Activated CD8-positive, alpha-beta memory T cell treated with anti-CD3 and anti-CD28 coated beads for 48 hours (primary cell): ENCODE results near the gene FAM161A.
"Not testable (repeated sequence)": the region's sequence is repeated elsewhere in the genome, so short reads cannot be mapped to it uniquely, and the experiment has no call there.

Experiments
- DNase-seq, 3 experiments: peaks; one replicate each; pipeline ENCODE4 v3.0.0-alpha.2; 2020; ENCODE audit warnings: low read depth in 2 of 3, low spot score in 2 of 3

The FAM161A gene

GRCh38 chr2:61845320-61845719 lies 8.5 kb downstream of the FAM161A start:
- no peak for DNase-seq

GRCh38 chr2:61841286-61841685 lies 12.6 kb downstream of the FAM161A start:
- DNase-seq: no peak

- no peak for DNase-seq
These were observed 19.0 kb downstream of the FAM161A start for GRCh38 chr2:61834893-61835292.

- DNase-seq: no peak
These were observed 19.9 kb downstream of the FAM161A start for GRCh38 chr2:61833971-61834370.

- no peak for DNase-seq
These were observed 21.5 kb downstream of the FAM161A start for GRCh38 chr2:61832183-61832841.

GRCh38 chr2:61822255-61822654 lies 31.6 kb downstream of the FAM161A start:
- no peak for DNase-seq

- no peak for DNase-seq
These were observed 37.1 kb downstream of the FAM161A start for GRCh38 chr2:61816480-61817355.

- DNase-seq: no peak
These were observed 39.2 kb downstream of the FAM161A start for GRCh38 chr2:61814539-61815160.

GRCh38 chr2:61813314-61813713 lies 40.5 kb downstream of the FAM161A start:
- not testable (repeated sequence) for DNase-seq

- DNase-seq: no peak
These were observed 42.0 kb downstream of the FAM161A start for GRCh38 chr2:61811821-61812220.

- not testable (repeated sequence) for DNase-seq
These were observed 43.7 kb downstream of the FAM161A start for GRCh38 chr2:61810203-61810602.

GRCh38 chr2:61808693-61809092 lies 45.2 kb downstream of the FAM161A start:
- not testable (repeated sequence) for DNase-seq

GRCh38 chr2:61807036-61807757 lies 46.7 kb downstream of the FAM161A start:
- DNase-seq: no peak

- DNase-seq: no peak
These were observed 51.3 kb downstream of the FAM161A start for GRCh38 chr2:61802548-61802947.

GRCh38 chr2:61799099-61799498 lies 54.8 kb downstream of the FAM161A start:
- DNase-seq: no peak

GRCh38 chr2:61797446-61797845 lies 56.4 kb downstream of the FAM161A start:
- not testable (repeated sequence) for DNase-seq

GRCh38 chr2:61795408-61795807 lies 58.5 kb downstream of the FAM161A start:
- DNase-seq: no peak

- DNase-seq: peak; percentile 5 to 18 (median 13)
These were observed 60.4 kb downstream of the FAM161A start for GRCh38 chr2:61793389-61793836.

- no peak for DNase-seq
These were observed 61.4 kb downstream of the FAM161A start for GRCh38 chr2:61792355-61792890.

- DNase-seq: no peak
These were observed 63.9 kb downstream of the FAM161A start for GRCh38 chr2:61789807-61790602.
